Jurkat, Clone E6-1 (cell line): ENCODE results near the gene PRDM4. TPM values are rescaled to one million over a fixed set of nuclear protein-coding genes. Genes with fewer than 3 reads are reported as not detected.
A peak's percentile ranks its signal among the peaks of the same experiment; 100 is the strongest.

Source experiments
- DNase-seq: peaks from one replicate; pipeline ENCODE4 v3.0.0-alpha.2; 2011; ENCODE audit warnings: low read depth, low spot score
- H3K4me3 ChIP-seq: 2 replicates; pipeline ENCODE4 v1.5.1; 2011; ENCODE audit warnings: mild to moderate bottlenecking, low read length, control low read depth, moderate library complexity
- polyA plus RNA-seq: library from polyadenylated mRNA; unstranded; fragments of >200 nt; gene quantifications from one replicate; pipeline ENCODE4 v1.2.1, GENCODE V29; 2012; ENCODE audit warnings: missing spikeins; ENCODE audit not compliant: insufficient read length, insufficient read depth

Gene PRDM4
- polyA plus RNA-seq: 19.8 TPM

- H3K4me3 ChIP-seq: peak within 1 kb of the TSS; percentile 64
- peak; percentile 85 for DNase-seq
Measured at GRCh38 chr12:107760809-107761501, at the start of gene PRDM4. TSS of gene PRDM4 (minus strand) at chr12:107761137. CDS start at chr12:107760515, 622 bp downstream.

- no peak for DNase-seq
- no peak overlapping the region for H3K4me3 ChIP-seq
Measured at GRCh38 chr12:107807471-107808150, 46.7 kb upstream of the PRDM4 start.

- no peak overlapping the region for H3K4me3 ChIP-seq
- no peak for DNase-seq
Measured at GRCh38 chr12:107805488-107806180, 44.7 kb upstream of the PRDM4 start.

- no peak overlapping the region for H3K4me3 ChIP-seq
- no peak for DNase-seq
Measured at GRCh38 chr12:107803092-107803491, 42.2 kb upstream of the PRDM4 start.

- H3K4me3 ChIP-seq: no peak overlapping the region
- no peak for DNase-seq
Measured at GRCh38 chr12:107801150-107801549, 40.2 kb upstream of the PRDM4 start.

GRCh38 chr12:107798580-107798979 lies 37.6 kb upstream of the PRDM4 start:
- no peak overlapping the region for H3K4me3 ChIP-seq
- DNase-seq: no peak

- no peak overlapping the region for H3K4me3 ChIP-seq
- no peak for DNase-seq
Measured at GRCh38 chr12:107794451-107794850, 33.5 kb upstream of the PRDM4 start.

GRCh38 chr12:107791465-107792089 lies 30.6 kb upstream of the PRDM4 start:
- H3K4me3 ChIP-seq: no peak overlapping the region
- no peak for DNase-seq

- DNase-seq: no peak
- no peak overlapping the region for H3K4me3 ChIP-seq
Measured at GRCh38 chr12:107788690-107789458, 27.9 kb upstream of the PRDM4 start.

- DNase-seq: no peak
- no peak overlapping the region for H3K4me3 ChIP-seq
Measured at GRCh38 chr12:107788281-107788680, 27.3 kb upstream of the PRDM4 start.

GRCh38 chr12:107783406-107784376 lies 22.8 kb upstream of the PRDM4 start:
- no peak overlapping the region for H3K4me3 ChIP-seq
- peak; percentile 46 for DNase-seq

- H3K4me3 ChIP-seq: no peak overlapping the region
- DNase-seq: no peak
Measured at GRCh38 chr12:107782067-107782466, 21.1 kb upstream of the PRDM4 start.

GRCh38 chr12:107780298-107780697 lies 19.4 kb upstream of the PRDM4 start:
- H3K4me3 ChIP-seq: no peak overlapping the region
- DNase-seq: no peak

GRCh38 chr12:107779077-107779831 lies 18.3 kb upstream of the PRDM4 start:
- no peak overlapping the region for H3K4me3 ChIP-seq
- peak; percentile 16 for DNase-seq

- no peak for DNase-seq
- no peak overlapping the region for H3K4me3 ChIP-seq
Measured at GRCh38 chr12:107778383-107779025, 17.6 kb upstream of the PRDM4 start.

- no peak overlapping the region for H3K4me3 ChIP-seq
- no peak for DNase-seq
Measured at GRCh38 chr12:107776171-107776570, 15.2 kb upstream of the PRDM4 start.
